CD14-positive monocyte (primary cell): Measurements from ENCODE around the gene MRPS17. TPM values are rescaled to one million over a fixed set of nuclear protein-coding genes. Genes with fewer than 3 reads are reported as not detected.
A peak's percentile ranks its signal among the peaks of the same experiment; 100 is the strongest.

Experiments used
- DNase-seq, 3 donors: peaks; one replicate each; pipeline ENCODE4 v3.0.0-alpha.2; 2011 to 2022
- H2AFZ ChIP-seq: 2 replicates; pipeline ENCODE4 v1.6.0; 2012; ENCODE audit warnings: mild to moderate bottlenecking, low read depth, low read length, inconsistent platforms; ENCODE audit not compliant: insufficient read depth, poor library complexity, severe bottlenecking
- H3K27ac ChIP-seq, 2 donors: 1 replicate in 1 of 2; 2 replicates in 1 of 2; pipeline ENCODE4 v1.5.1; 2012 to 2013; ENCODE audit warnings: low read length in 2 of 2, control low read depth in 1 of 2, inconsistent platforms in 1 of 2, low read depth in 1 of 2, mild to moderate bottlenecking in 1 of 2
- H3K27me3 ChIP-seq, 2 donors: one replicate each; pipeline versions ENCODE4 v1.6.0 to v1.6.1; 2011 to 2013; ENCODE audit warnings: low read length in 2 of 2; ENCODE audit not compliant: control insufficient read depth in 2 of 2, insufficient read depth in 2 of 2
- H3K36me3 ChIP-seq, 2 donors: replicated peaks in 1 of 2; 1 replicate in 1 of 2; 2 replicates in 1 of 2; pipeline versions ENCODE4 v1.5.1 to v1.6.1; 2012 to 2013; ENCODE audit warnings: low read length in 2 of 2, control low read depth in 1 of 2, inconsistent platforms in 1 of 2, mild to moderate bottlenecking in 1 of 2; ENCODE audit not compliant: insufficient read depth in 2 of 2, control insufficient read depth in 1 of 2
- H3K4me1 ChIP-seq, 2 donors: 1 replicate in 1 of 2; 2 replicates in 1 of 2; pipeline versions ENCODE4 v1.5.1 to v1.6.1; 2012 to 2013; ENCODE audit warnings: low read length in 2 of 2, control low read depth in 1 of 2, inconsistent platforms in 1 of 2, mild to moderate bottlenecking in 1 of 2, moderate library complexity in 1 of 2; ENCODE audit not compliant: insufficient read depth in 2 of 2, control insufficient read depth in 1 of 2
- H3K4me2 ChIP-seq: replicated peaks from 2 replicates; pipeline ENCODE3; 2012; ENCODE audit warnings: low read length, moderate library complexity, mild to moderate bottlenecking; ENCODE audit not compliant: poor library complexity, severe bottlenecking; ENCODE audit errors: extremely low read depth
- H3K4me3 ChIP-seq, 3 experiments: fragments of 200-600 bp in 1 of 3; sonication (generic) in 1 of 3; replicated peaks in 1 of 3; 1 replicate in 2 of 3; 2 replicates in 1 of 3; pipeline ENCODE4 v1.5.1; 2011 to 2013; ENCODE audit warnings: low read length in 3 of 3, mild to moderate bottlenecking in 3 of 3, control low read depth in 2 of 3, low read depth in 2 of 3, inconsistent platforms in 1 of 3, moderate library complexity in 1 of 3
- H3K79me2 ChIP-seq: 2 replicates; pipeline ENCODE4 v1.6.0; 2012; ENCODE audit warnings: mild to moderate bottlenecking, control low read depth, inconsistent platforms, low read length, moderate library complexity; ENCODE audit not compliant: insufficient read depth
- H3K9ac ChIP-seq: 2 replicates; pipeline ENCODE4 v1.6.0; 2017; ENCODE audit warnings: low read length, mild to moderate bottlenecking; ENCODE audit not compliant: insufficient read depth, poor library complexity, severe bottlenecking
- H3K9me3 ChIP-seq, 2 donors: replicated peaks in 1 of 2; 1 replicate in 1 of 2; 2 replicates in 1 of 2; pipeline versions ENCODE4 v1.5.1 to v1.6.1; 2012 to 2013; ENCODE audit warnings: low read length in 2 of 2, control low read depth in 1 of 2; ENCODE audit not compliant: control insufficient read depth in 1 of 2, insufficient read depth in 1 of 2
- H4K20me1 ChIP-seq: 2 replicates; pipeline ENCODE4 v1.6.0; 2012; ENCODE audit warnings: mild to moderate bottlenecking, low read length, control low read depth, moderate library complexity; ENCODE audit not compliant: insufficient read depth
- H3K27ac Mint-ChIP-seq, 7 donors: one replicate each; pipeline ENCODE4 v1.8.0; 2020; ENCODE audit warnings: mild to moderate bottlenecking in 7 of 7, mixed read lengths in 7 of 7, moderate library complexity in 6 of 7, inconsistent platforms in 2 of 7
- H3K27me3 Mint-ChIP-seq, 3 donors: one replicate each; pipeline ENCODE4 v1.8.0; 2021 to 2022; ENCODE audit warnings: low read depth in 3 of 3, mild to moderate bottlenecking in 3 of 3, mixed read lengths in 3 of 3, moderate library complexity in 3 of 3, inconsistent platforms in 1 of 3
- H3K36me3 Mint-ChIP-seq, 2 donors: one replicate each; pipeline ENCODE4 v1.8.0; 2020; ENCODE audit warnings: mixed read lengths in 2 of 2, inconsistent platforms in 1 of 2, mild to moderate bottlenecking in 1 of 2
- H3K4me1 Mint-ChIP-seq: one replicate; pipeline ENCODE4 v1.8.0; 2020; ENCODE audit warnings: mild to moderate bottlenecking, mixed read lengths
- H3K4me3 Mint-ChIP-seq, 2 donors: one replicate each; pipeline ENCODE4 v1.8.0; 2020; ENCODE audit warnings: mild to moderate bottlenecking in 2 of 2, mixed read lengths in 2 of 2, moderate library complexity in 1 of 2
- H3K9me3 Mint-ChIP-seq, 7 donors: one replicate each; pipeline ENCODE4 v1.8.0; 2020 to 2022; ENCODE audit warnings: mixed read lengths in 7 of 7, mild to moderate bottlenecking in 6 of 7, moderate library complexity in 6 of 7, inconsistent platforms in 2 of 7
- WGBS: methylation state at CpG from one replicate; pipeline ENCODE4 v1.1.5; 2013; ENCODE audit warnings: missing lambda C conversion rate; ENCODE audit not compliant: insufficient coverage; 5-methylcytosine and 5-hydroxymethylcytosine counted together
- intact Hi-C, 2 donors: fragments of 100-400 bp; cut with micrococcal nuclease; formaldehyde crosslinking; loops; one replicate each; pipeline versions ENCODE4 v1.15.0 to v1.15.1; 2023
- polyA plus RNA-seq, 3 donors: library from polyadenylated mRNA; depleted of rRNA in 1 of 3; unstranded in 2 of 3; stranded (reverse) in 1 of 3; fragments of 300-500 nt in 2 of 3; fragments of >200 nt in 1 of 3; fragmentation: Illumina TruSeq in 2 of 3; gene quantifications; 1 replicate in 2 of 3; 2 replicates in 1 of 3; pipeline ENCODE4 v1.2.3, GENCODE V29; 2012 to 2021
- TF ChIP-seq, protein P1 (sequence below): fragments of 200-600 bp; IDR thresholded peaks from one replicate; pipeline ENCODE4 v1.8.0; 2022; ENCODE audit warnings: antibody characterized with exemption, mild to moderate bottlenecking

The MRPS17 gene
- polyA plus RNA-seq, 3 donors: 6.1 to 14.6 (median 10.9) TPM

- Mint-ChIP-seq H3K27me3 (no peaks in the 10 kb centered on the region), H3K4me3 (no peak overlapping the region), H3K36me3 (peaks cover 24 to 43% of the 10 kb centered on the region in 2 donors), H3K4me1 (peaks cover 9% of the 10 kb centered on the region), H3K27ac (peak overlapping the region in 3 of 7 donors; percentile 33 to 58 (median 55)), H3K9me3 (no peaks in the 10 kb centered on the region)
- no peak overlapping the region for H3K4me2 ChIP-seq
- no peak for DNase-seq
- peaks cover 9 to 24% of the 10 kb centered on the region in 2 donors for H3K36me3 ChIP-seq
- intact Hi-C loops: no loop called here
- 100% methylated on average over 5 of the region's 8 CpGs for WGBS
- H3K79me2 ChIP-seq: peaks cover 83% of the 10 kb centered on the region
- H3K9me3 ChIP-seq: no peaks in the 10 kb centered on the region
- no peak overlapping the region for H2AFZ ChIP-seq
- H3K9ac ChIP-seq: no peak overlapping the region
- no peak overlapping the region for H3K4me3 ChIP-seq
- H3K27me3 ChIP-seq: no peaks in the 10 kb centered on the region
- no peak overlapping the region for H3K27ac ChIP-seq
- TF ChIP-seq, protein P1, sequence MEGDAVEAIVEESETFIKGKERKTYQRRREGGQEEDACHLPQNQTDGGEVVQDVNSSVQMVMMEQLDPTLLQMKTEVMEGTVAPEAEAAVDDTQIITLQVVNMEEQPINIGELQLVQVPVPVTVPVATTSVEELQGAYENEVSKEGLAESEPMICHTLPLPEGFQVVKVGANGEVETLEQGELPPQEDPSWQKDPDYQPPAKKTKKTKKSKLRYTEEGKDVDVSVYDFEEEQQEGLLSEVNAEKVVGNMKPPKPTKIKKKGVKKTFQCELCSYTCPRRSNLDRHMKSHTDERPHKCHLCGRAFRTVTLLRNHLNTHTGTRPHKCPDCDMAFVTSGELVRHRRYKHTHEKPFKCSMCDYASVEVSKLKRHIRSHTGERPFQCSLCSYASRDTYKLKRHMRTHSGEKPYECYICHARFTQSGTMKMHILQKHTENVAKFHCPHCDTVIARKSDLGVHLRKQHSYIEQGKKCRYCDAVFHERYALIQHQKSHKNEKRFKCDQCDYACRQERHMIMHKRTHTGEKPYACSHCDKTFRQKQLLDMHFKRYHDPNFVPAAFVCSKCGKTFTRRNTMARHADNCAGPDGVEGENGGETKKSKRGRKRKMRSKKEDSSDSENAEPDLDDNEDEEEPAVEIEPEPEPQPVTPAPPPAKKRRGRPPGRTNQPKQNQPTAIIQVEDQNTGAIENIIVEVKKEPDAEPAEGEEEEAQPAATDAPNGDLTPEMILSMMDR: no peak
- H4K20me1 ChIP-seq: peaks cover 80% of the 10 kb centered on the region
- H3K4me1 ChIP-seq: peaks cover 0 to under 1% of the 10 kb centered on the region in 2 donors
These were observed 19.3 kb downstream of the MRPS17 start for GRCh38 chr7:55970978-55971377.

- Histone ChIP-seq H3K4me3 (no peak overlapping the region), H3K27me3 (no peaks in the 10 kb centered on the region), H3K79me2 (peaks cover 65% of the 10 kb centered on the region), H3K36me3 (peaks cover 19 to 25% of the 10 kb centered on the region in 2 donors), H3K4me2 (no peak overlapping the region), H2AFZ (no peak overlapping the region), H3K27ac (no peak overlapping the region), H3K9me3 (no peaks in the 10 kb centered on the region), H4K20me1 (peaks cover 78% of the 10 kb centered on the region), H3K9ac (no peak overlapping the region), H3K4me1 (no peaks in the 10 kb centered on the region)
- intact Hi-C loops: no loop called here
- Mint-ChIP-seq H3K27me3 (no peaks in the 10 kb centered on the region), H3K4me1 (peaks cover 3% of the 10 kb centered on the region), H3K36me3 (peaks cover 24 to 44% of the 10 kb centered on the region in 2 donors), H3K9me3 (no peaks in the 10 kb centered on the region), H3K27ac (peak overlapping the region in 1 of 7 donors; percentile 65), H3K4me3 (no peak overlapping the region)
- DNase-seq: no peak
- TF ChIP-seq, protein P1: no peak
- no CpG with 5 or more reads among the region's 7 CpGs for WGBS
These were observed 22.1 kb downstream of the MRPS17 start for GRCh38 chr7:55973747-55974250.
